Measurements from ENCODE around the gene SLC38A9.
"Not testable (repeated sequence)": the region's sequence is repeated elsewhere in the genome, so short reads cannot be mapped to it uniquely, and the experiment has no call there.

SLC38A9 gene

GRCh38 chr5:55706230-55706629 lies 5.9 kb downstream of the SLC38A9 start:
- in situ Hi-C loops (cut with MboI; ENCODE audit: low sequenced_read_pairs), result no loop called here

- in situ Hi-C loops (cut with MboI; ENCODE audit: low sequenced_read_pairs), result no loop called here
Measured at GRCh38 chr5:55702598-55703345, 9.4 kb downstream of the SLC38A9 start.

GRCh38 chr5:55701462-55702103 lies 10.5 kb downstream of the SLC38A9 start:
- in situ Hi-C loops (cut with MboI; ENCODE audit: low sequenced_read_pairs), result no loop called here

- in situ Hi-C loops (cut with MboI; ENCODE audit: low sequenced_read_pairs), result no loop called here
Measured at GRCh38 chr5:55700745-55701144, 11.4 kb downstream of the SLC38A9 start.

GRCh38 chr5:55699041-55699688 lies 13.0 kb downstream of the SLC38A9 start:
- in situ Hi-C loops (cut with MboI; ENCODE audit: low sequenced_read_pairs), result no loop called here

- in situ Hi-C loops (cut with MboI; ENCODE audit: low sequenced_read_pairs), result not testable (repeated sequence)
Measured at GRCh38 chr5:55696704-55697103, 15.4 kb downstream of the SLC38A9 start.

GRCh38 chr5:55694152-55694830 lies 17.8 kb downstream of the SLC38A9 start:
- in situ Hi-C loops (cut with MboI; ENCODE audit: low sequenced_read_pairs), result no loop called here

- in situ Hi-C loops (cut with MboI; ENCODE audit: low sequenced_read_pairs), result no loop called here
Measured at GRCh38 chr5:55692509-55692908, 19.6 kb downstream of the SLC38A9 start.

GRCh38 chr5:55692106-55692417 lies 20.1 kb downstream of the SLC38A9 start:
- in situ Hi-C loops (cut with MboI; ENCODE audit: low sequenced_read_pairs), result no loop called here

GRCh38 chr5:55691265-55692105 lies 20.6 kb downstream of the SLC38A9 start:
- in situ Hi-C loops (cut with MboI; ENCODE audit: low sequenced_read_pairs), result no loop called here

- in situ Hi-C loops (cut with MboI; ENCODE audit: low sequenced_read_pairs), result no loop called here
Measured at GRCh38 chr5:55682071-55682470, 30.1 kb downstream of the SLC38A9 start.

- in situ Hi-C loops (cut with MboI; ENCODE audit: low sequenced_read_pairs), result no loop called here
Measured at GRCh38 chr5:55681301-55681700, 30.8 kb downstream of the SLC38A9 start.

GRCh38 chr5:55680353-55680752 lies 31.8 kb downstream of the SLC38A9 start:
- in situ Hi-C loops (cut with MboI; ENCODE audit: low sequenced_read_pairs), result no loop called here

GRCh38 chr5:55679556-55679955 lies 32.6 kb downstream of the SLC38A9 start:
- in situ Hi-C loops (cut with MboI; ENCODE audit: low sequenced_read_pairs), result no loop called here

- in situ Hi-C loops (cut with MboI; ENCODE audit: low sequenced_read_pairs), result no loop called here
Measured at GRCh38 chr5:55675119-55675518, 37.0 kb downstream of the SLC38A9 start.

- in situ Hi-C loops (cut with MboI; ENCODE audit: low sequenced_read_pairs), result no loop called here
Measured at GRCh38 chr5:55674340-55674739, 37.8 kb downstream of the SLC38A9 start.

GRCh38 chr5:55672477-55672911 lies 39.6 kb downstream of the SLC38A9 start:
- in situ Hi-C loops (cut with MboI; ENCODE audit: low sequenced_read_pairs), result no loop called here

GRCh38 chr5:55671975-55672374 lies 40.1 kb downstream of the SLC38A9 start:
- in situ Hi-C loops (cut with MboI; ENCODE audit: low sequenced_read_pairs), result no loop called here

- in situ Hi-C loops (cut with MboI; ENCODE audit: low sequenced_read_pairs), result no loop called here
Measured at GRCh38 chr5:55668356-55668755, 43.8 kb downstream of the SLC38A9 start.

- in situ Hi-C loops (cut with MboI; ENCODE audit: low sequenced_read_pairs), result no loop called here
Measured at GRCh38 chr5:55667938-55668337, 44.2 kb downstream of the SLC38A9 start.

- in situ Hi-C loops (cut with MboI; ENCODE audit: low sequenced_read_pairs), result no loop called here
Measured at GRCh38 chr5:55665065-55665464, 47.1 kb downstream of the SLC38A9 start.

All from HL-60/S4 treated with phorbol 12-myristate 13-acetate at 8.2 ng/mL for 4 days and 3 days (cell line).